ENCODE data around the gene FAM216B.

The FAM216B gene

DNA sequence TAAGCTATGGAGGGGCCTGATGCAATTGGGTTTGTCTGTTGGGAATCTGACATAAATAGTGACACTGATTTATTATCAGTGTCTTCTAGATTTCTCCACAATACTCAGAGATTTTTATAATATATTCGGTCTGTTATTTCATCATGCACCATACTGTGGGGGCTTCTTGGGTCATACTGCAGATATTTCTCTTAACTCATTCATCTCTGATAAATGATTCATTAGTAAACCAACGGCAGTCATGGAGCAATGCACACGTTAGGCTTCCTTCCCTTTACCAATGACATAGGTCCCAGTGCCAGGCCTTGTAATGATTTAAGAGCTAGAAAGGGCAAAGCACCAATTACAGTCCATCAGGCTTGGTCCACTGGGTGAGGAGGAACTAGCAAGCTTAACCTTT lies 53.6 kb downstream of the FAM216B start:
- DNase-seq (ENCODE audit: low read depth), result no peak

- no peak for DNase-seq (ENCODE audit: low read depth)
Observed at GRCh38 chr13:42836930-42837690, 55.7 kb downstream of the FAM216B start.

Measured in stimulated activated CD8-positive, alpha-beta memory T cell treated with anti-CD3 and anti-CD28 coated beads, Interleukin-4, amount 100 ng/mL, for 24 hours (primary cell).